Ovary (tissue), 3 donors: Measurements from ENCODE around the gene ATCAY.

Source experiments
- POLR2A ChIP-seq: fragments of 450-650 bp; IDR thresholded peaks from one replicate; pipeline ENCODE4 v1.6.1; 2017; ENCODE audit warnings: antibody characterized with exemption, mild to moderate bottlenecking, moderate library complexity
- TF ChIP-seq, protein P1 (sequence below), 3 donors: fragments of 450-650 bp in 2 of 3; fragments of 200-600 bp in 1 of 3; IDR thresholded peaks; one replicate each; pipeline versions ENCODE4 v1.5.1 to v1.8.0; 2016 to 2022; ENCODE audit warnings: antibody characterized with exemption in 3 of 3, mild to moderate bottlenecking in 1 of 3
- donor health status: DM: no; HTN: no; CAD: no.

DNA sequence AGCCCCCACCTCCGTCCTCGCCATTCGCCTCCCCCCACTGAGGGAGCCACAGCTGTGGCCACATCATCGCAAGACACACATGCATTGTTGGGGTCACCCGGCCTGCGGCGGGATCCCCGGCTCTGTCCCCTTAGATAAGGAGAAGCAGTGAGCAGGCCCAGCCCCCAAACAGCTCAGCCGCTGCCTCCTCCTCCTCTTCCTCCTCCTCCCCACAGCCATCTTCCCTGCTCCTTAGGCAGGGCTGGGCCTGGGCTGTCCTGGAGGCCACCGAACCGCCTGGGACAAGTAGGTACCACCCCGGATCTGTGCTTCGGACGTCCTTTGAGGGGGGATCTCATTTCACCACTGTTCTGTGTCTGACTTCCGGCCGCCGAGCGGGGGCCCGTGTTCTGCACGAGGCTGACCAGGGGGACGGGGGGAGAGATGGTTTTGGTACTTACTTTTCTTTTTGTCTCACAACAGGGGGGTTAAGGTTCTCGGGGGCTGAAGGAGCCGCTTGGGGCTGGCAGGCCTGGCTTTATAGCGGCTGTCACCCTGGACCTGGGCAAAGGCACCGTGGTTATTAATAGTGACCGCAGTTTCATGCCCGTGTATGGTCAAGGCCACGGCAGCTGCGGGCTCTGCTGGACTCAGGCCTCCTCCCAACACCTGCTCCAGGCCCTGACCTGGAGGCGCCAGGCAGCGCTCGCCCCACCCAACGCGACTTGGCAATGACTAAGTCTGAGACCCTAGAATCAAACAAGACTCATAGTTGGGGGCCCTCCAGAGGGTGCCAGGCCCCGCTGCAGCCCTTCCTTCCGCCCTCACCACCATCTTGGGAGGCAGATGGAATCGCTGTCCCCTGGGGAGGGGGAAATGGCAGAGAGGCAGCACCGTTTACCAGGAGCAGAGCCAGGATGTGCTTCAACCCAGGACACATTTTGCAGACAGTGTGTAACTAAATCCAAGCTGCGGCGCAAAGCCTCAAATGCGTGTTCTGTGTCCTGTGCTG, 70.7 kb downstream of the ATCAY start:
- TF ChIP-seq, protein P1, sequence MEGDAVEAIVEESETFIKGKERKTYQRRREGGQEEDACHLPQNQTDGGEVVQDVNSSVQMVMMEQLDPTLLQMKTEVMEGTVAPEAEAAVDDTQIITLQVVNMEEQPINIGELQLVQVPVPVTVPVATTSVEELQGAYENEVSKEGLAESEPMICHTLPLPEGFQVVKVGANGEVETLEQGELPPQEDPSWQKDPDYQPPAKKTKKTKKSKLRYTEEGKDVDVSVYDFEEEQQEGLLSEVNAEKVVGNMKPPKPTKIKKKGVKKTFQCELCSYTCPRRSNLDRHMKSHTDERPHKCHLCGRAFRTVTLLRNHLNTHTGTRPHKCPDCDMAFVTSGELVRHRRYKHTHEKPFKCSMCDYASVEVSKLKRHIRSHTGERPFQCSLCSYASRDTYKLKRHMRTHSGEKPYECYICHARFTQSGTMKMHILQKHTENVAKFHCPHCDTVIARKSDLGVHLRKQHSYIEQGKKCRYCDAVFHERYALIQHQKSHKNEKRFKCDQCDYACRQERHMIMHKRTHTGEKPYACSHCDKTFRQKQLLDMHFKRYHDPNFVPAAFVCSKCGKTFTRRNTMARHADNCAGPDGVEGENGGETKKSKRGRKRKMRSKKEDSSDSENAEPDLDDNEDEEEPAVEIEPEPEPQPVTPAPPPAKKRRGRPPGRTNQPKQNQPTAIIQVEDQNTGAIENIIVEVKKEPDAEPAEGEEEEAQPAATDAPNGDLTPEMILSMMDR (IDR thresholded peaks at IDR 0.05), result no peak
- TF ChIP-seq POLR2A, result no peak
